ENCODE data around the gene C9orf50.
A peak's percentile ranks its signal among the peaks of the same experiment; 100 is the strongest.

Gene C9orf50

GRCh38 chr9:129653823-129654553 is 33.1 kb upstream of the C9orf50 start:
- H3K27ac ChIP-seq (ENCODE audit: poor library complexity, severe bottlenecking), result no peak overlapping the region
- TF ChIP-seq CTCF (IDR thresholded peaks at IDR 0.05; ENCODE audit: poor library complexity, severe bottlenecking), result no peak

GRCh38 chr9:129650680-129651235 is 29.9 kb upstream of the C9orf50 start:
- Histone ChIP-seq H3K27ac (ENCODE audit: poor library complexity, severe bottlenecking) (no peak overlapping the region), H3K27me3 (ENCODE audit: insufficient read depth, poor library complexity, severe bottlenecking) (no peaks in the 10 kb centered on the region), H3K4me1 (ENCODE audit: insufficient read depth, poor library complexity, severe bottlenecking) (no peaks in the 10 kb centered on the region), H3K36me3 (ENCODE audit: low read depth) (no peaks in the 10 kb centered on the region), H3K4me3 (ENCODE audit: severe bottlenecking) (no peak overlapping the region), H3K9me3 (ENCODE audit: severe bottlenecking) (no peaks in the 10 kb centered on the region)
- ATAC-seq (ENCODE audit: low read depth) (0 out of 3 replicates have a peak, but pooled peaks have one; percentile 12), DNase-seq (ENCODE audit: low spot score) (no peak)
- TF ChIP-seq CTCF (IDR thresholded peaks at IDR 0.05; ENCODE audit: poor library complexity, severe bottlenecking), result no peak

More at GRCh38 chr9:129653823-129654553, 33.1 kb upstream of the C9orf50 start:
- no peaks in the 10 kb centered on the region for H3K36me3 ChIP-seq (ENCODE audit: low read depth)
- H3K4me1 ChIP-seq (ENCODE audit: insufficient read depth, poor library complexity, severe bottlenecking), result no peaks in the 10 kb centered on the region
- H3K27me3 ChIP-seq (ENCODE audit: insufficient read depth, poor library complexity, severe bottlenecking), result no peaks in the 10 kb centered on the region
- no peak for DNase-seq (ENCODE audit: low spot score)
- ATAC-seq (ENCODE audit: low read depth), result no peak
- no peak overlapping the region for H3K4me3 ChIP-seq (ENCODE audit: severe bottlenecking)
- H3K9me3 ChIP-seq (ENCODE audit: severe bottlenecking), result no peaks in the 10 kb centered on the region

- Histone ChIP-seq H3K27me3 (ENCODE audit: insufficient read depth, poor library complexity, severe bottlenecking) (no peaks in the 10 kb centered on the region), H3K9me3 (ENCODE audit: severe bottlenecking) (no peaks in the 10 kb centered on the region), H3K4me1 (ENCODE audit: insufficient read depth, poor library complexity, severe bottlenecking) (no peaks in the 10 kb centered on the region), H3K4me3 (ENCODE audit: severe bottlenecking) (no peak overlapping the region), H3K36me3 (ENCODE audit: low read depth) (no peaks in the 10 kb centered on the region), H3K27ac (ENCODE audit: poor library complexity, severe bottlenecking) (no peak overlapping the region)
- no peak for TF ChIP-seq CTCF (IDR thresholded peaks at IDR 0.05; ENCODE audit: poor library complexity, severe bottlenecking)
- DNase-seq (ENCODE audit: low spot score), result no peak
- no peak for ATAC-seq (ENCODE audit: low read depth)
Measured at GRCh38 chr9:129649726-129650679, 29.1 kb upstream of the C9orf50 start.

GRCh38 chr9:129648764-129649115 is 27.8 kb upstream of the C9orf50 start:
- no peak overlapping the region for H3K27ac ChIP-seq (ENCODE audit: poor library complexity, severe bottlenecking)
- ATAC-seq (ENCODE audit: low read depth), result no peak

More at GRCh38 chr9:129648764-129649115, 27.8 kb upstream of the C9orf50 start:
- Histone ChIP-seq H3K36me3 (ENCODE audit: low read depth) (no peaks in the 10 kb centered on the region), H3K4me3 (ENCODE audit: severe bottlenecking) (no peak overlapping the region), H3K27me3 (ENCODE audit: insufficient read depth, poor library complexity, severe bottlenecking) (no peaks in the 10 kb centered on the region), H3K4me1 (ENCODE audit: insufficient read depth, poor library complexity, severe bottlenecking) (no peaks in the 10 kb centered on the region), H3K9me3 (ENCODE audit: severe bottlenecking) (no peaks in the 10 kb centered on the region)
- no peak for DNase-seq (ENCODE audit: low spot score)
- no peak for TF ChIP-seq CTCF (IDR thresholded peaks at IDR 0.05; ENCODE audit: poor library complexity, severe bottlenecking)

Data from RWPE2 (cell line).